Small intestine (tissue), 7 donors: ENCODE data around the gene RSPH9. TPM values are rescaled to one million over a fixed set of nuclear protein-coding genes. Genes with fewer than 3 reads are reported as not detected.

Experiments
- DNase-seq, 2 donors: peaks; one replicate each; pipeline versions ENCODE4 v3.0.0 to v3.0.0-alpha.2; 2013
- FAIRE-seq: peaks from 2 replicates; lab custom pipeline; 2012; peaks lifted over from hg19 to GRCh38; lab: Jason Lieb, UNC
- H3K27ac ChIP-seq, 3 donors: one replicate each; pipeline ENCODE4 v1.5.1; 2013; ENCODE audit warnings: low read length in 2 of 3, mild to moderate bottlenecking in 2 of 3, control low read depth in 1 of 3, inconsistent platforms in 1 of 3, low read depth in 1 of 3, moderate library complexity in 1 of 3
- H3K27me3 ChIP-seq, 3 donors: one replicate each; pipeline ENCODE4 v1.6.1; 2013; ENCODE audit warnings: low read length in 3 of 3, inconsistent platforms in 1 of 3; ENCODE audit not compliant: control insufficient read depth in 3 of 3, insufficient read depth in 3 of 3
- H3K36me3 ChIP-seq, 3 donors: one replicate each; pipeline ENCODE4 v1.6.1; 2013; ENCODE audit warnings: low read length in 3 of 3, inconsistent platforms in 1 of 3, low read depth in 1 of 3, mild to moderate bottlenecking in 1 of 3, moderate library complexity in 1 of 3; ENCODE audit not compliant: control insufficient read depth in 3 of 3, insufficient read depth in 2 of 3
- H3K4me1 ChIP-seq, 3 donors: one replicate each; pipeline ENCODE4 v1.6.1; 2013; ENCODE audit warnings: low read length in 2 of 3, inconsistent platforms in 1 of 3, low read depth in 1 of 3, mild to moderate bottlenecking in 1 of 3, moderate library complexity in 1 of 3; ENCODE audit not compliant: control insufficient read depth in 3 of 3, insufficient read depth in 2 of 3
- H3K4me3 ChIP-seq, 3 donors: one replicate each; pipeline ENCODE4 v1.5.1; 2013; ENCODE audit warnings: low read length in 3 of 3, control low read depth in 1 of 3, inconsistent platforms in 1 of 3, low read depth in 1 of 3, mild to moderate bottlenecking in 1 of 3, moderate library complexity in 1 of 3
- H3K9me3 ChIP-seq, 2 donors: one replicate each; pipeline ENCODE4 v1.6.1; 2013; ENCODE audit warnings: low read depth in 1 of 2, low read length in 1 of 2; ENCODE audit not compliant: control insufficient read depth in 2 of 2, insufficient read depth in 1 of 2
- WGBS, 3 donors: extraction: QIAGEN DNeasy Blood & Tissue Kit; methylation state at CpG; one replicate each; pipeline ENCODE4 v1.1.7; 2013; 5-methylcytosine and 5-hydroxymethylcytosine counted together
- polyA plus RNA-seq, 4 donors: library from polyadenylated mRNA; stranded (reverse) in 3 of 4; unstranded in 1 of 4; fragments of 200-250 nt in 3 of 4; fragments of 120-200 nt in 1 of 4; gene quantifications; one replicate each; pipeline versions ENCODE4 v1.2.1 to v1.2.3, GENCODE V29; 2013
- donor health status: healthy with polysubstance abuse.
- donor health status: control.
- donor health status: control.
- donor health status: Bipolar disorder and iron deficiency.
- donor health status: healthy.

RSPH9 gene
- polyA plus RNA-seq, 4 donors = 0.42 to 1.1 (median 0.76) TPM

DNA sequence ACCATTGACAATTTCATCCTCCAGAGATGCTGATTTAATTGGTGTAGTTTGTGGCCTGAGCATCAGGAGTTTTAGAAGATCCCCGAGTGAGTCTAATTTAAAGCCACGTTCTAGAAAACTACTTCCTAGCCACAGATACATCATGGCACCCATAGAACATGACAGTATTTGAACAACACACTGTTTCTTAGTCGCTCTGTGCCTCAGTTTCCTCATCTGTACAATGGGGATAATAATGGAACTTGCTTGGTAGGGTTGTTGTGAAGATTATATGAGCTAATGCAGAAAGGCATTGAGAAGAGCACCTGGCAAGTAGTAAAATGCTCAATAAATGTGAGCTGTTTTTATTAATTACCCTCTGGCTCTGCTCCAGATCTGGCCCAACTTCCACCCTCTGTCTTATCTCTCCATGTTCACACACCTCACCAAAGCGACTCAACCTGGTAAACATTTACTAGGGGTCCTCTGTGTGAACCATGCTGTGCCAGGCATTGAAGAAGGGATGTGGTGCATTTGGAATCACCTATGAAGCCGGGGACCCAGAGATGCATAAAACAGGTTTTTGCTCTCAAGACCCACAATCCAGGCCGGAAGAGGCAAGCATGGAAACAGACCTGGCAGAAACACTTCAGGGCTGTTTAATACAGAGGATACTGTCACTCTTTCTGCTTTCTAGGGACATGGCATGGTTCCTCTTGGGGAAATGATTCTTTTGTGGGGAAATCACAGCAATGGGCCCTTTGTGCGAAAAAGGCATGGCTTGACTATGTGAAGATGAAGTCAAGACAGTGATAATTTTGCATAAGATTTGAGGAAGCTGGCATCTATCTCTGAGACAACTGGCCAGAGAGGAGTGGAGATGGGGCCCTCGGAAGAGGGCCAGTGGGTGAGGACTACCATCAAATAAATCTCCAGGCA, 58.9 kb downstream of the RSPH9 start:
- FAIRE-seq = no peak
- Histone ChIP-seq H3K9me3 (no peaks in the 10 kb centered on the region), H3K4me3 (no peak overlapping the region), H3K36me3 (no peaks in the 10 kb centered on the region), H3K27me3 (no peaks in the 10 kb centered on the region), H3K27ac (peak overlapping the region in 2 of 3 donors; percentile 79 to 95), H3K4me1 (peaks cover 0 to 67% (median 24%) of the 10 kb centered on the region in 3 donors)
- DNase-seq = peak; percentile 77 to 90
- 20 to 61% (median 35%) methylated on average over 8 of the region's 8 CpGs for WGBS, 3 donors

DNA sequence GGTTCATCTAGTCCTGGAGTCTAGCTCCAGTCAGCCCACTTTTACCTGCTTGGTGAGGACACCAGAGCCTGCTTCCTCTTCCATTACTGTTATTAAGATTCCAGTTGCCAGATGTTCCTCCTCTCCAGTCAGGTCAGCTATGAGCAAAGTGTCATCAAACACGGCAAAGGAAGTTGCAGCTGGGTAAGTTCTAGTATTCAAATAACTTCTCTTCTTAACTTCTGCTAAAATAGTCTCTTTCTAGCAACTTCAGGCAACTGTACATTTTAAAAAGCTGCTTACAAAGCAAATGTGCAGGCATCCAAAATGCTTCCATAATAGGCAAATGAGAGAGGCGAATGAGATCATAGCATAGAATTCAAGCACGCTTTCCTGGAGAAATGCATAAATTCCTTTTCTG, 61.2 kb downstream of the RSPH9 start:
- H3K9me3 ChIP-seq = no peaks in the 10 kb centered on the region
- H3K27ac ChIP-seq = peak overlapping the region in 2 of 3 donors; percentile 71 to 80
- H3K27me3 ChIP-seq = no peaks in the 10 kb centered on the region
- DNase-seq (no peak), FAIRE-seq (no peak)
- no peaks in the 10 kb centered on the region for H3K36me3 ChIP-seq
- no peak overlapping the region for H3K4me3 ChIP-seq
- 42 to 64% (median 54%) methylated on average over 3 of the region's 3 CpGs for WGBS, 3 donors
- H3K4me1 ChIP-seq = peaks cover 0 to 60% (median 20%) of the 10 kb centered on the region in 3 donors

DNA sequence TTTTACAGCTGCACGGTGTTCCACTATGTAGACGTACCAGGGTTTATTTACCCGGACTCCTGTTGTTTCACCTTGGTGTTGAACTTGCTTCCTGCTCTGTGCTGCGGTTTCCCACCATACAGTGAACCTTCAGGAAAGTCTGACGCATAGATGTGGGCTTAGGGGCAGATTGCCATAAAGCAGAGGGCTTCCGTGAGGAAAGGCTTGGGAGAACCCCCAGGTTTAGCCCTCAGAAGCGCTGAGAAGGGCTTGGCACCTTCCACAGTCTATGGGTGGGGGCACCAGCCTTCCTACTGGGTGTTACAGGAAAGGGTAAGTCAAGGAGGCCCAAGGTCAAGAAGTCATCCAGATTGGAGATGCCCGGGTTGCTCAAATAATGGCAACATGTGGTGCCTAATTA, 62.0 kb downstream of the RSPH9 start:
- Histone ChIP-seq H3K27me3 (no peaks in the 10 kb centered on the region), H3K9me3 (no peaks in the 10 kb centered on the region), H3K36me3 (no peaks in the 10 kb centered on the region), H3K4me3 (no peak overlapping the region), H3K27ac (peak overlapping the region in 2 of 3 donors; percentile 71 to 80), H3K4me1 (peaks cover 0 to 60% (median 19%) of the 10 kb centered on the region in 3 donors)
- no peak for DNase-seq
- WGBS, 3 donors = 62 to 74% (median 67%) methylated on average over 8 of the region's 8 CpGs
- FAIRE-seq = no peak

DNA sequence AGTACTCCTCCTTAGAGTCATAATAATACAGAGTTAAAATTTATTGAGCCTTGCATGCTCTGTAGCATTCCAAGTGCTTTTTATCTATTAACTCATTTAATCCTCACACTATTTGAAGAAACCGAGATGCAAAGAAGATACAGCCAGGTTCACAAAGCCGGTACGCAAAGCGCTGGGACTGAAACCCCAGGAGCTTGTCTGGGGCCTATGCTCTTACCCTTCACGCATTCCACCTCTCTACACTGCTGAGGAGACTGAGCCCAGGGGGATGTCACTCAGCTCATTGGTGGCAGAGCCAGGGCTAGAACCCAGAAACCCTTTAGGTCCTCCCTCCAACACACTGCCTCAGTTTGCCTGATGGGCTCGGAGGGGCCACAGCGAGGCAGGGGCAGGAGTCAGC, 62.4 kb downstream of the RSPH9 start:
- no peak overlapping the region for H3K4me3 ChIP-seq
- FAIRE-seq (no peak), DNase-seq (no peak)
- H3K36me3 ChIP-seq = no peaks in the 10 kb centered on the region
- H3K27me3 ChIP-seq = no peaks in the 10 kb centered on the region
- peak overlapping the region in 1 of 3 donors; percentile 80 for H3K27ac ChIP-seq
- H3K9me3 ChIP-seq = no peaks in the 10 kb centered on the region
- 76 to 86% (median 82%) methylated on average over 7 of the region's 7 CpGs for WGBS, 3 donors
- peaks cover 0 to 57% (median 19%) of the 10 kb centered on the region in 3 donors for H3K4me1 ChIP-seq

DNA sequence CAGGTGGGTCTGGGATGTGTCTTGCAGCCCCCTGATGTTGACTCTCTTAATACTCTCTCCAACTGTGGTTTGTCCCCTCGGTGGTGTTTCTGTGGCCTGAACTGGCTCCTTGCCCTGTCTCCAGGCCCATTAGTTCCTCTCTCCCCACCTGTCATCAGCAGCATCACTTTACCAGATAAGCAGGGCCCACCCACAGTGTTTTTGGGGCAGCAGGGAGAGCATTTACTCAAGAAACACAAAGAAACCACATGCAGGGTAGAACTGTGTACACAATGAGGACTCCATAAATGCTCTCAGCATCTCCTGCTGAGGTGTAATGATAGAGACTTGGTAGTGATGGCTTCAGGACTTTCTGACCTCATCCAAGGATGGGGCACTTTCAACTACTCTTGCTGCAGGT, 62.9 kb downstream of the RSPH9 start:
- Histone ChIP-seq H3K27ac (peak overlapping the region in 1 of 3 donors; percentile 21), H3K4me1 (peaks cover 0 to 52% (median 19%) of the 10 kb centered on the region in 3 donors), H3K9me3 (no peaks in the 10 kb centered on the region), H3K27me3 (no peaks in the 10 kb centered on the region), H3K4me3 (no peak overlapping the region), H3K36me3 (no peaks in the 10 kb centered on the region)
- DNase-seq (no peak), FAIRE-seq (no peak)
- 32 to 40% methylated on average over 1 of the region's 1 CpG; no CpG with 5 or more reads in 1 of the 3 donors for WGBS, 3 donors

DNA sequence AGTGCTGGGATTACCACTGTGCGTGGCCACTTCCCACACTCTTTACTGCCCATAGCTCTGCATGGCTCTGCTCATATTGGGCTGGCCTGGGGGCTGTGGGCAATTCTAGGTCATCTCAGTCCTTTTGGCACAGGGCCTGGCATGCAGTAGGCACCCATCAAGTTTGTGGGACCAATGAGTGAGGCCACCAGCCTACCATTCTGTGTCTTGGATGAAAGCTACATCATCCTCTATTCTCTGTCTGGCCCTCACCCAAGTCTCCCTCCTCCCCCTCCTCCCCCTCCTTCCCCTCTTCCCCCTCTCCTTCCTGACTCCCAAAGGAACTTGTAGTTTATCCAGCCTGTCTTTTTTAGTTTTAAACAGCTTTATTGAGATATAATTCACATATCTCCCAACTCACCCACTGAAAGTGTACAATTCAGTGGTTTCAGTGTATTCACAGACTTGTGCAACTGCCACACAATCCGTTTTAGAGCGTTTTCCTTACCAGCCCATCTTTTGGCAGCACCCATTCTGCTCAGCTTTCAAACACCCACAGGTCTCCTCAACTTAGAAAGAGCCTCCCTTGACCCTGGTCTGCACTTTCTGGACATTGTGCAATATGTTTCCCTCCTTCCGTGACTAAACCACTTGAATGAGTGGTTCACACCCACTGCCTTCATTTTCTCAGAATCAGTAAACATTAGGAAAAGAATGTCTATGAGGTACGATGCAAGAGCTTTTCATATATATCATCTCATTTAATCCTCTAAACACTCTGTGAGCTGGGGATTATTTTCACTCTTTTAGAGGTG, 64.2 kb downstream of the RSPH9 start:
- no peaks in the 10 kb centered on the region for H3K27me3 ChIP-seq
- peaks cover 0 to 39% (median 16%) of the 10 kb centered on the region in 3 donors for H3K4me1 ChIP-seq
- no peaks in the 10 kb centered on the region for H3K9me3 ChIP-seq
- H3K36me3 ChIP-seq = no peaks in the 10 kb centered on the region
- FAIRE-seq (no peak), DNase-seq (no peak)
- 33 to 45% (median 37%) methylated on average over 5 of the region's 5 CpGs for WGBS, 3 donors
- H3K4me3 ChIP-seq = no peak overlapping the region
- peak overlapping the region; percentile 49 to 84 (median 57) for H3K27ac ChIP-seq

DNA sequence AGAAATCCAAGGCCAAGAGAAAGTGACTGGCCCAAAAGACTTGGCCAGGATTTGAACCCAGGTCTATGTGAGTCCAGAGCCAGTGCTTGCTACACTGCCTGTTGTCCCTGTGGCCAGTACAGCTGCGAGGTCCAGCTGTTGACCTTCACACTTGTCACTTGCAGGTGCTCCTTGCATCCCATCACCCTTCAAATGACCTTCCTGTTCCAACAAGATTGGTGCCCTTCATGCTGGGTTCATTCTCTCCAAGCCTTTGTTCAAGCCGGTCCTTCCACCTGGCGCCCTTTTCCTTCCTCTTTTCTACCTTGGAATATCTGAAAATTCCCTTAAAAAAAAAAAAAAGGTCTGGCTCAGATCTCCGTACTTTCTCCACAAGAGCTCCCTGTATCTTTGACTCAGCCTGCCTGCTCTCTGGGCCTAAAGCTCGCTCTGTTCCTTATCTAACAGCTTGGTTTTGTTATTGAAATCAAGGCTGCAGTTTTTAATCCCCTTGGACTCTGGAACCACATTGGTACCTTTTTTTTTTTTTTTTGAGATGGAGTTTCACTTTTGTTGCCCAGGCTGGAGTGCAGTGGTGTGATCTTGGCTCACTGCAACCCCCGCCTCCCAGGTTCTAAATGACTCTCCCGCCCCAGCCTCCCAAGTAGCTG, 64.9 kb downstream of the RSPH9 start:
- Histone ChIP-seq H3K4me3 (no peak overlapping the region), H3K36me3 (no peaks in the 10 kb centered on the region), H3K4me1 (peaks cover 0 to 37% (median 14%) of the 10 kb centered on the region in 3 donors), H3K27ac (peak overlapping the region; percentile 49 to 84 (median 57)), H3K27me3 (no peaks in the 10 kb centered on the region), H3K9me3 (no peaks in the 10 kb centered on the region)
- FAIRE-seq (no peak), DNase-seq (peak; percentile 61 to 85)
- WGBS, 3 donors = 20 to 54% (median 46%) methylated on average over 7 of the region's 7 CpGs

DNA sequence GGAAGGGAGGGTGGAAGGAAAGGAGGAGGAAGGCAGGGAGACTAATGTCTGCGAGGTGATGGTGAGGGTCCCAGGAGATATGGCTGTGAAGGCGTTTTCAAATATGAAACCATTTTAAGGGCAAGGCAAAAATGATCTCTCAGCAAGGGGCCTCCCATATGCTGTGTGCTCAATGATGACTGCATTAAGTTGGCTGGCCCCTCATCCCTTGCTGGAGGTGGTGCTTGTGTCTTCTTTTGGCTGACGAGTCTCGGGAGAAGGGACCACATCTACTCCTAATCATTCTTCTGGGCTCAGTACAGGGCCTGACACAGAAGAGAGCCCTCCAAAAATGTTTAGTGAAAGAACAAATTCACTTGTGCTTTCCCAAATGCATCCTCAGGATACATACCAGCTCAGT, 65.7 kb downstream of the RSPH9 start:
- 78 to 86% (median 85%) methylated on average over 4 of the region's 4 CpGs for WGBS, 3 donors
- FAIRE-seq = no peak
- no peak for DNase-seq
- Histone ChIP-seq H3K9me3 (no peaks in the 10 kb centered on the region), H3K4me3 (no peak overlapping the region), H3K4me1 (peaks cover 0 to 34% (median 13%) of the 10 kb centered on the region in 3 donors), H3K27ac (no peak overlapping the region), H3K36me3 (no peaks in the 10 kb centered on the region), H3K27me3 (no peaks in the 10 kb centered on the region)
